Sigmoid colon (tissue), 4 donors: ENCODE results near the gene ESR2.

Experiments
- POLR2A ChIP-seq, 2 donors: fragments of 450-650 bp; IDR thresholded peaks; one replicate each; pipeline ENCODE4 v1.6.1; 2016; ENCODE audit warnings: antibody characterized with exemption in 2 of 2, mild to moderate bottlenecking in 2 of 2, moderate library complexity in 2 of 2
- POLR2AphosphoS5 ChIP-seq, 4 donors: sonication (generic); formaldehyde crosslinking; IDR thresholded peaks; one replicate each; pipeline ENCODE4 v1.6.1; 2017; ENCODE audit warnings: antibody characterized with exemption in 4 of 4
- TF ChIP-seq, protein P1 (sequence below), 4 experiments: fragments of 450-650 bp in 3 of 4; fragments of 200-600 bp in 1 of 4; IDR thresholded peaks; one replicate each; pipeline ENCODE4 v1.5.1; 2016 to 2019; ENCODE audit warnings: antibody characterized with exemption in 4 of 4, mild to moderate bottlenecking in 3 of 4, moderate library complexity in 2 of 4

DNA sequence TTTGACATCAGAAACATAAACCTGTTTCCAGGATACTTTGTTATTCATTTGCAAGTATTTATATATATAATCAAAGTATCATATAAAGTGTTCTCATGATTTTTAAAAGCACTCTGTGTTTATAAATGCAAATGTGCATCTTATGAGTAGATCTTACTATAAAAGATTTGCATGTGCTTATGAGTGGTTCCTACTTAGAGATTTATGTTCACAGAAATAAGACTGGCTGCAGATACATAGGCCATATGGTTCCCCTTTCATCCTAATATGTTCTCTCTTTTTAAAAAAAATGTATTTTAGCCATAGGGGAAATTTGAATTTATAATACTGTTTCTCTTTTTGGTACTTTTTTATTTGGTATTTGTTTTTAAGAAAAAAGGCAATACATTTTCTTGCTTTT is 174.2 kb downstream of the ESR2 start:
- TF ChIP-seq, protein P1, sequence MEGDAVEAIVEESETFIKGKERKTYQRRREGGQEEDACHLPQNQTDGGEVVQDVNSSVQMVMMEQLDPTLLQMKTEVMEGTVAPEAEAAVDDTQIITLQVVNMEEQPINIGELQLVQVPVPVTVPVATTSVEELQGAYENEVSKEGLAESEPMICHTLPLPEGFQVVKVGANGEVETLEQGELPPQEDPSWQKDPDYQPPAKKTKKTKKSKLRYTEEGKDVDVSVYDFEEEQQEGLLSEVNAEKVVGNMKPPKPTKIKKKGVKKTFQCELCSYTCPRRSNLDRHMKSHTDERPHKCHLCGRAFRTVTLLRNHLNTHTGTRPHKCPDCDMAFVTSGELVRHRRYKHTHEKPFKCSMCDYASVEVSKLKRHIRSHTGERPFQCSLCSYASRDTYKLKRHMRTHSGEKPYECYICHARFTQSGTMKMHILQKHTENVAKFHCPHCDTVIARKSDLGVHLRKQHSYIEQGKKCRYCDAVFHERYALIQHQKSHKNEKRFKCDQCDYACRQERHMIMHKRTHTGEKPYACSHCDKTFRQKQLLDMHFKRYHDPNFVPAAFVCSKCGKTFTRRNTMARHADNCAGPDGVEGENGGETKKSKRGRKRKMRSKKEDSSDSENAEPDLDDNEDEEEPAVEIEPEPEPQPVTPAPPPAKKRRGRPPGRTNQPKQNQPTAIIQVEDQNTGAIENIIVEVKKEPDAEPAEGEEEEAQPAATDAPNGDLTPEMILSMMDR (IDR thresholded peaks at IDR 0.05) = no peak
- TF ChIP-seq POLR2A (IDR thresholded peaks at IDR 0.05) (no peak), POLR2AphosphoS5 (IDR thresholded peaks at IDR 0.05) (no peak)
